HepG2 (cell line): ENCODE results near the gene TJAP1. TPM values are rescaled to one million over a fixed set of nuclear protein-coding genes. Genes with fewer than 3 reads are reported as not detected.
A peak's percentile ranks its signal among the peaks of the same experiment; 100 is the strongest.

ENCODE experiments used
- CENPX ChIP-seq: sonication (generic); formaldehyde crosslinking; IDR thresholded peaks from 2 replicates; pipeline ENCODE4 v1.9.0; 2021; ENCODE audit warnings: mild to moderate bottlenecking, missing genetic modification reagents, moderate library complexity
- DNMT3B ChIP-seq: conservative IDR thresholded peaks from 2 replicates; pipeline ENCODE4 v1.6.1; 2016; ENCODE audit warnings: missing biosample characterization, control low read depth
- ETV6 ChIP-seq: sonication (generic); formaldehyde crosslinking; conservative IDR thresholded peaks from 2 replicates; pipeline ENCODE4 v1.4.0; 2020; ENCODE audit warnings: missing genetic modification reagents
- FLYWCH1 ChIP-seq: sonication (generic); formaldehyde crosslinking; IDR thresholded peaks from 2 replicates; pipeline ENCODE4 v1.8.1; 2023; ENCODE audit warnings: mild to moderate bottlenecking, missing genetic modification reagents
- GLMP ChIP-seq: sonication (generic); formaldehyde crosslinking; IDR thresholded peaks from 2 replicates; pipeline ENCODE4 v1.9.0; 2021; ENCODE audit warnings: missing genetic modification reagents, mild to moderate bottlenecking, borderline replicate concordance
- MATR3 ChIP-seq: sonication (generic); formaldehyde crosslinking; IDR thresholded peaks from 2 replicates; pipeline ENCODE4 v1.4.0; 2020; ENCODE audit warnings: missing genetic modification reagents
- MXD1 ChIP-seq: sonication (generic); formaldehyde crosslinking; IDR thresholded peaks from 2 replicates; pipeline ENCODE4 v1.4.0; 2020; ENCODE audit warnings: mild to moderate bottlenecking, missing genetic modification reagents
- RBM22 ChIP-seq: fragments of 200-400 bp; formaldehyde crosslinking; optimal IDR thresholded peaks from 2 replicates; pipeline ENCODE3; 2017; ENCODE audit warnings: mild to moderate bottlenecking, low read length, moderate library complexity
- RXRA ChIP-seq: sonication (generic); formaldehyde crosslinking; IDR thresholded peaks from 2 replicates; pipeline ENCODE4 v1.5.1; 2020; ENCODE audit warnings: missing genetic modification reagents
- SSRP1 ChIP-seq: IDR thresholded peaks from 2 replicates; pipeline ENCODE4 v1.6.1; 2016; ENCODE audit warnings: control low read depth
- TEAD2 ChIP-seq: sonication (generic); formaldehyde crosslinking; IDR thresholded peaks from 2 replicates; pipeline ENCODE4 v1.9.0; 2021; ENCODE audit warnings: missing genetic modification reagents
- TFDP1 ChIP-seq: IDR thresholded peaks from 2 replicates; pipeline ENCODE4 v1.6.1; 2016; ENCODE audit warnings: missing compliant biosample characterization, missing genetic modification reagents, borderline replicate concordance
- U2AF2 ChIP-seq: fragments of 200-400 bp; formaldehyde crosslinking; IDR thresholded peaks from 2 replicates; pipeline ENCODE4 v1.6.1; 2017; ENCODE audit warnings: low read depth, mild to moderate bottlenecking, low read length
- ZBTB42 ChIP-seq: sonication (generic); formaldehyde crosslinking; IDR thresholded peaks from 2 replicates; pipeline ENCODE4 v1.5.0; 2020; ENCODE audit warnings: mild to moderate bottlenecking, missing genetic modification reagents
- ZNF510 ChIP-seq: sonication (generic); formaldehyde crosslinking; IDR thresholded peaks from 2 replicates; pipeline ENCODE4 v1.4.0; 2020; ENCODE audit warnings: low read depth, mild to moderate bottlenecking, missing genetic modification reagents
- ZNF512 ChIP-seq: sonication (generic); formaldehyde crosslinking; IDR thresholded peaks from 2 replicates; pipeline ENCODE4 v1.4.0; 2020; ENCODE audit warnings: mild to moderate bottlenecking, missing genetic modification reagents
- ZNF547 ChIP-seq: sonication (generic); formaldehyde crosslinking; IDR thresholded peaks from 2 replicates; pipeline ENCODE4 v1.5.1; 2020; ENCODE audit warnings: mild to moderate bottlenecking, missing genetic modification reagents
- ZNF614 ChIP-seq: IDR thresholded peaks from 2 replicates; pipeline ENCODE4 v1.6.1; 2018; ENCODE audit warnings: missing biosample characterization, missing genetic modification reagents, inconsistent platforms, borderline replicate concordance
- ZNF781 ChIP-seq: sonication (generic); formaldehyde crosslinking; IDR thresholded peaks from 2 replicates; pipeline ENCODE4 v1.5.1; 2020; ENCODE audit warnings: borderline replicate concordance, mild to moderate bottlenecking, missing genetic modification reagents; ENCODE audit errors: not compliant biosample characterization
- polyA plus RNA-seq, 8 experiments: library from polyadenylated mRNA; depleted of rRNA in 3 of 8; stranded (reverse) in 7 of 8; unstranded in 1 of 8; fragments of >200 nt; fragmentation: Illumina TruSeq in 4 of 8; extraction: Trizol in 4 of 8; gene quantifications; 2 replicates each; pipeline versions ENCODE4 v1.2.1 to v1.2.3, GENCODE V29; 2011 to 2016; ENCODE audit warnings: low read depth in 4 of 8, missing spikeins in 1 of 8, mixed read lengths in 1 of 8; ENCODE audit not compliant: insufficient read depth in 1 of 8
- total RNA-seq, 5 experiments: library from RNA; depleted of rRNA; stranded (reverse); fragments of >200 nt; fragmentation: Illumina TruSeq; extraction: Trizol; gene quantifications; 2 replicates each; pipeline ENCODE4 v1.2.3, GENCODE V29; 2016; ENCODE audit warnings: low read depth in 1 of 5
- TF ChIP-seq, protein P1 (sequence below): sonication (generic); formaldehyde crosslinking; IDR thresholded peaks from 2 replicates; pipeline ENCODE4 v1.8.0; 2022; ENCODE audit warnings: missing genetic modification reagents, mild to moderate bottlenecking, moderate library complexity, borderline replicate concordance
- TF ChIP-seq, protein P2 (sequence below): sonication (generic); formaldehyde crosslinking; IDR thresholded peaks from 2 replicates; pipeline ENCODE4 v1.8.0; 2022; ENCODE audit warnings: mild to moderate bottlenecking, missing genetic modification reagents, moderate library complexity

TJAP1 gene
- total and polyA plus RNA-seq, 2 of the 13 experiments (the other 11 are each of a cell fraction or from before 2014, with no cell fraction given): 15.7 to 41.6 TPM

DNA sequence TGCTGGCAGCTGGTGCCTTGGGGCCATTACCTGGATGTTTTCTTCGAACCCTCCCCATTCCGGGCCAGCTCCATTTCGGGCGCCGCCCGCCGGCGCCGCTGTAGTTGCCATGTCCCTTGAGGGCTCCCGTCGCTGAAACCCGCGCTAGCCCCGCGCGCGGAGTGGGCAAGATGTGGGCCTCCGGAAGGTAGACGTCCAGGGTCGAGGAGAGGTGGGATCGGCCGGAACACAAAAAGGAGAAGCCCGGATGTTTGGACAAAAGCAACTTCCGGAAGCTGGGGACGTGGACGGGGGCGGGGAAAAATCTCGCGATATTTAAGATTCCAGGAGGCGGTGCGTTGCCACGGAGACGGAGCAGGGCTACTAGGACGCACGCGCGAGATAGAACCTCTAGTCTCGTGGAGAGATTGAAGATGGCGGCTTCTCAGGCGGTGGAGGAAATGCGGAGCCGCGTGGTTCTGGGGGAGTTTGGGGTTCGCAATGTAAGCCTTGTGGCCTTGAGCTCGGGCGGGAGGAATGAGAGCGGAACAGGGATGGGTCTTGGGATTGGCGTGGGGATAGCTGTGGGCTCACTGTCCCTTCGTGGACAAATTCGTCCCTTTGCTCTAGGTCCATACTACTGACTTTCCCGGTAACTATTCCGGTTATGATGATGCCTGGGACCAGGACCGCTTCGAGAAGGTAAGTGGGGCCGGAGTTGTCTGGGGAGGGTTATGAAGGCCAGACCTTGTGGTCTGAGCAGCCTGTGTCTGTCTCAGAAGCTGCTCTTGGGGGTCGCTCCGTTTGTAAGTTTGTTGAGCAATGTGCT lies 39.5 kb downstream of the TJAP1 start, which contains the start of the genes POLR1C and YIPF3 (continued):
- TF ChIP-seq ZNF512 (0 out of 2 replicates have a peak, but pooled peaks have one; percentile 65), RBM22 (peak; percentile 96), SSRP1 (CRISPR knock-in tag) (peak; percentile 42; the same call in 1 of the 2 replicates), ZNF781 (peak; percentile 57), CENPX (no peak), DNMT3B (CRISPR knock-in tag) (0 out of 2 replicates have a peak, but pooled peaks have one; percentile 40), ZNF547 (CRISPR knock-in tag) (peak; percentile 98), FLYWCH1 (CRISPR knock-in tag) (peak; percentile 67; the same call in 1 of the 2 replicates), MATR3 (CRISPR knock-in tag) (no peak), ZBTB42 (CRISPR knock-in tag) (peak; percentile 60; the same call in 1 of the 2 replicates), ETV6 (CRISPR knock-in tag) (peak; percentile 28; the same call in 1 of the 2 replicates), ZNF510 (CRISPR knock-in tag) (peak; percentile 64; the same call in 1 of the 2 replicates), RXRA (CRISPR knock-in tag) (peak; percentile 79), GLMP (CRISPR knock-in tag) (no peak), MXD1 (CRISPR knock-in tag) (peak; percentile 83; the same call in 1 of the 2 replicates), TFDP1 (CRISPR knock-in tag) (no peak; the same call in 1 of the 2 replicates), TEAD2 (CRISPR knock-in tag) (no peak), U2AF2 (peak; percentile 91; the same call in 1 of the 2 replicates), ZNF614 (CRISPR knock-in tag) (peak; percentile 92; the same call in 1 of the 2 replicates)
- TF ChIP-seq, protein P1, sequence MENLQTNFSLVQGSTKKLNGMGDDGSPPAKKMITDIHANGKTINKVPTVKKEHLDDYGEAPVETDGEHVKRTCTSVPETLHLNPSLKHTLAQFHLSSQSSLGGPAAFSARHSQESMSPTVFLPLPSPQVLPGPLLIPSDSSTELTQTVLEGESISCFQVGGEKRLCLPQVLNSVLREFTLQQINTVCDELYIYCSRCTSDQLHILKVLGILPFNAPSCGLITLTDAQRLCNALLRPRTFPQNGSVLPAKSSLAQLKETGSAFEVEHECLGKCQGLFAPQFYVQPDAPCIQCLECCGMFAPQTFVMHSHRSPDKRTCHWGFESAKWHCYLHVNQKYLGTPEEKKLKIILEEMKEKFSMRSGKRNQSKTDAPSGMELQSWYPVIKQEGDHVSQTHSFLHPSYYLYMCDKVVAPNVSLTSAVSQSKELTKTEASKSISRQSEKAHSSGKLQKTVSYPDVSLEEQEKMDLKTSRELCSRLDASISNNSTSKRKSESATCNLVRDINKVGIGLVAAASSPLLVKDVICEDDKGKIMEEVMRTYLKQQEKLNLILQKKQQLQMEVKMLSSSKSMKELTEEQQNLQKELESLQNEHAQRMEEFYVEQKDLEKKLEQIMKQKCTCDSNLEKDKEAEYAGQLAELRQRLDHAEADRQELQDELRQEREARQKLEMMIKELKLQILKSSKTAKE (CRISPR knock-in tag): no peak
- TF ChIP-seq, protein P2, sequence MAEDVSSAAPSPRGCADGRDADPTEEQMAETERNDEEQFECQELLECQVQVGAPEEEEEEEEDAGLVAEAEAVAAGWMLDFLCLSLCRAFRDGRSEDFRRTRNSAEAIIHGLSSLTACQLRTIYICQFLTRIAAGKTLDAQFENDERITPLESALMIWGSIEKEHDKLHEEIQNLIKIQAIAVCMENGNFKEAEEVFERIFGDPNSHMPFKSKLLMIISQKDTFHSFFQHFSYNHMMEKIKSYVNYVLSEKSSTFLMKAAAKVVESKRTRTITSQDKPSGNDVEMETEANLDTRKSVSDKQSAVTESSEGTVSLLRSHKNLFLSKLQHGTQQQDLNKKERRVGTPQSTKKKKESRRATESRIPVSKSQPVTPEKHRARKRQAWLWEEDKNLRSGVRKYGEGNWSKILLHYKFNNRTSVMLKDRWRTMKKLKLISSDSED (CRISPR knock-in tag): no peak
